Stimulated activated CD8-positive, alpha-beta memory T cell treated with anti-CD3 and anti-CD28 coated beads, Interleukin-7, amount 100 ng/mL, for 4 hours (primary cell): ENCODE results near the gene PCID2.
"Not testable (repeated sequence)": the region's sequence is repeated elsewhere in the genome, so short reads cannot be mapped to it uniquely, and the experiment has no call there.

ENCODE experiments used
- DNase-seq, 2 donors: peaks; one replicate each; pipeline ENCODE4 v3.0.0-alpha.2; 2020; ENCODE audit warnings: low read depth in 2 of 2

PCID2 gene

GRCh38 chr13:113208421-113209335, at the start of gene PCID2:
Gene PCID2, minus strand, starts transcription at chr13:113208669. Its CDS starts 35 bp downstream, at chr13:113208634.
- peak; percentile 74 to 85 for DNase-seq

GRCh38 chr13:113257908-113258307, 49.4 kb upstream of the PCID2 start:
- DNase-seq: not testable (repeated sequence)

GRCh38 chr13:113252516-113253095, 44.1 kb upstream of the PCID2 start:
- no peak for DNase-seq

GRCh38 chr13:113245849-113246796, 37.7 kb upstream of the PCID2 start:
- DNase-seq: no peak

GRCh38 chr13:113243847-113244246, 35.4 kb upstream of the PCID2 start:
- no peak for DNase-seq

- not testable (repeated sequence) for DNase-seq
These were observed 33.2 kb upstream of the PCID2 start for GRCh38 chr13:113241623-113242022.

GRCh38 chr13:113239986-113240385, 31.5 kb upstream of the PCID2 start:
- no peak for DNase-seq

- DNase-seq: no peak
These were observed 30.9 kb upstream of the PCID2 start for GRCh38 chr13:113239357-113239756.

- DNase-seq: no peak
These were observed 30.1 kb upstream of the PCID2 start for GRCh38 chr13:113238536-113238935.

GRCh38 chr13:113233101-113233500, 24.6 kb upstream of the PCID2 start:
- DNase-seq: no peak

- no peak for DNase-seq
These were observed 23.9 kb upstream of the PCID2 start for GRCh38 chr13:113232208-113233003.

GRCh38 chr13:113231306-113232207, 23.1 kb upstream of the PCID2 start:
- peak; percentile 15 to 54 for DNase-seq

GRCh38 chr13:113229791-113230190, 21.3 kb upstream of the PCID2 start:
- no peak for DNase-seq

- DNase-seq: no peak
These were observed 20.7 kb upstream of the PCID2 start for GRCh38 chr13:113229161-113229560.

- DNase-seq: no peak
These were observed 18.5 kb upstream of the PCID2 start for GRCh38 chr13:113226873-113227450.

- DNase-seq: no peak
These were observed 17.0 kb upstream of the PCID2 start for GRCh38 chr13:113225515-113225914.

- DNase-seq: no peak
These were observed 16.0 kb upstream of the PCID2 start for GRCh38 chr13:113224486-113224885.

GRCh38 chr13:113223070-113223469, 14.6 kb upstream of the PCID2 start:
- no peak for DNase-seq

GRCh38 chr13:113220877-113221276, 12.4 kb upstream of the PCID2 start:
- no peak for DNase-seq

GRCh38 chr13:113220141-113220598, 11.7 kb upstream of the PCID2 start:
- DNase-seq: no peak
